Measurements from ENCODE around the gene COL4A6. TPM values are rescaled to one million over a fixed set of nuclear protein-coding genes. Genes with fewer than 3 reads are reported as not detected.

The COL4A6 gene
- total RNA-seq, 1 donor from 2014 or later = 109 TPM

GRCh38 chrX:108216919-108217571 lies 221.2 kb downstream of the COL4A6 start:
- no peak for DNase-seq (ENCODE audit: low spot score)

DNA sequence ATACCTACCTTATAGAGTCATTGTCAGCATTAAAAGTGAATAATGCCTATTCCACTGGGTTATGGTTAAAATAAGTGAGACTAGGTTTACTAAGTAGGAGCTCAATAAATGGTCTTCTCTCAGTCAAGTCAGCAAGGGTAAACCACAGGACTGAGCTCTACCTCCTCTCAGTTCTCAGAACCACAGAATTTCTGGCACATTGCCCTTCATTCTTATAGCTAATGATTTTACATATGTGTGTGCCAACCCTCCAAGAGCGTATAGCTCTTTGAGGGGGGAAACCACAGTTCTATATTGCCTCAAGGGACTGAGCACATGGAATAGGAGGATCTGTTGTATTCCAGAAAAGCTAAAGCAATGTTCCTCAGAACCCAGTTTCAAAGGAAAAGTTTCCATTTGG lies 221.8 kb downstream of the COL4A6 start:
- DNase-seq (ENCODE audit: low spot score) = no peak

- DNase-seq (ENCODE audit: low spot score) = no peak
Observed at GRCh38 chrX:108211301-108211700, 226.9 kb downstream of the COL4A6 start.

DNA sequence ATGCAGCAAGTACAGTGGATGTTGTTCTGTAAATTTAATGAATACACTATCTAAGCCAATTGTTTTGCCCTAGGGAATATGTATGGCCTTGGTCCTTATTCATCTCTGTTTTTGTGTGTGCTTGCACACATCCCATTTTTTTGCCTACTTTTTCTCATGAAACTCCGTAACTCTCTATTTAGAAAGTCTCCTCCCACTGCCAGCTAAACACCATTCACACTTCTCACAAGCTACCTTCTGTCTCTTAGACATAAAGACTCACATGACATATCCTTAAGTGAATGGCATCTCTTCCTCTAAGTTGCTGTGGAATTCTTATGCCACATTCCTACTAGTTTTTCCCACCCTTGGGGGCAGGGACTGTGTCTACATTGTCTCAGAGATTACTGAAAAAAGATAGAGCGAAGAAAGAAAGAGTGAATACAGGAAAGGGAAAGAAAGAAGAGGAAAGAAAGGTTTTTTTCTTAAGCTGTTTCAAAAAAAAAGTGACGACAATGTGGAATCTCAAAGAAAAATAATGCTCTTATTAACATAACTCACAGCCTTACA lies 229.1 kb downstream of the COL4A6 start:
- DNase-seq (ENCODE audit: low spot score) = no peak

DNA sequence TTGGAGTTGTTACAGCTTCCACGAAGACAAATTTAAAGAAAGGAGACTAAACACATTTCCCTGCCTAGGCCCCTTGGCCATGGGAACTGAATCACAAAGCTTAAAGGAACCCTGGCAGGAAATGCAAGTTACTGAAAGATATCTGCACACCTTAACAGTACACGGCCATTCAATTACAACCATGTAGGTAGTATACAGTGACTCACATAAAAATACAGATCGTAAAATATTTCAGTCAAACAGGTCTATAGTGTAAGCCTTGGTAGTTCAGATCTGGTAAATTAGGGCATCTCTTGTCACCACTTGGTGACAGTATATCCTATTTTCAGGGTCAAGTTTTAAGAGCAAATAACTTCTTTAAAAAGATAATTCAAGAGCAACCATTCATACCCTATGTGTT lies 234.7 kb downstream of the COL4A6 start:
- DNase-seq (ENCODE audit: low spot score) = no peak

- DNase-seq (ENCODE audit: low spot score) = no peak
Observed at GRCh38 chrX:108199691-108200090, 238.5 kb downstream of the COL4A6 start.

- no peak for DNase-seq (ENCODE audit: low spot score)
Observed at GRCh38 chrX:108199041-108199440, 239.2 kb downstream of the COL4A6 start.

DNA sequence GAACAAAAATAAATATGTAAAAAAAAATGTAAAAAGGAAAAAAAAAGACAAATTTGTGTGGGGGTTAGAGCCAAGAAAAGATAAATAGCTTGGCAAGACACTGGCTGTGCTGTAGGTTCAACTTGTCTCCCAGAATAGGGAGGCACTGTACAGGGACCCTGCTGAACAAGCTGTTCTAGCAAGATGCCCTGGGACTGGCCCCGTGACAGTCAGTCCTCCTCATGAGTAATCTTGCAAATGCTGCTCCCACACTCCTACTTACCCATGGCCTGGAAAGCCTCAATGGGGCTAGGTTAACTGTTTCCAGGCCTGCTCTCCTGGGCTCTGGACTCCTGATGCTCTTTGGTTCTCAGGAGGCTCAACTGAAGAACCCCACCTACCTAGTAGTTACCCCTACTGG lies 239.8 kb downstream of the COL4A6 start:
- no peak for DNase-seq (ENCODE audit: low spot score)

DNA sequence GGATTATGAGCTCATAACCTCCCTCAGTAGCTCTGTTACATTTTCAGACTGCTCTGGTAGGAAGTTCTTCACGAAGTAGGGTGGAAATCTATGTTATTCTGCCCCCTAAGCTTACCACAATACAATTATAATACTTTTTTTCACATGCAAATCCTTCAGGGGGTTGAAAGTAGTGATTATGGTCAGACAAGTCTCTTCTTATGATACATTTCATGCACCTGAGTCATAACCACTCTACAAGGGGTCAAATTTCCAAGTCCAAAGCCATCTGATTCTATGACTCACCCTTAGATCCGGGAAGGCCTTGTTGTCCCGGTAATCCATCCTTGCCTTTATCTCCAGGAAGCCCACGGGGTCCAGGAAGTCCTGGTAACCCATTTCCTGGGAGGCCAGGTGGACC lies 251.4 kb downstream of the COL4A6 start:
- no peak for DNase-seq (ENCODE audit: low spot score)

DNA sequence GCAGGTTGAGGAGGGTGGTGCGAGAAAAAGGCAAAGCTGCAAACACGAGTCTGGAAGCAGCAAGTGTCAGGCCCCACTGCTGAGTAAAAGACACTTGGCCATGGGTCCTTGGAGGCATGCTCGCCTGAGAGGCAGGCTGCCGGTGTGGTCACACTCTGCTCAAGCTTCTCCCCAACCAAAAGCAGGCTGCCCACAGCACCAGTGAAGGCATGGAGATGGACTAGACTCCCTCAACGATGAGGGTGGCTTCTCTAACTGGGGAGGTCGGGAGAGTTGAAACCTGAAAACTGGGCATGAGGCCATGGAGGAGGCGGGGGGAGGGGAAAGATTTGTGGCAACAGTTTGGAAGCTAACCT lies 260.1 kb downstream of the COL4A6 start:
- DNase-seq (ENCODE audit: low spot score) = no peak

- no peak for DNase-seq (ENCODE audit: low spot score)
Observed at GRCh38 chrX:108177351-108178142, 260.7 kb downstream of the COL4A6 start.

- no peak for DNase-seq (ENCODE audit: low spot score)
Observed at GRCh38 chrX:108173874-108174273, 264.3 kb downstream of the COL4A6 start.

DNA sequence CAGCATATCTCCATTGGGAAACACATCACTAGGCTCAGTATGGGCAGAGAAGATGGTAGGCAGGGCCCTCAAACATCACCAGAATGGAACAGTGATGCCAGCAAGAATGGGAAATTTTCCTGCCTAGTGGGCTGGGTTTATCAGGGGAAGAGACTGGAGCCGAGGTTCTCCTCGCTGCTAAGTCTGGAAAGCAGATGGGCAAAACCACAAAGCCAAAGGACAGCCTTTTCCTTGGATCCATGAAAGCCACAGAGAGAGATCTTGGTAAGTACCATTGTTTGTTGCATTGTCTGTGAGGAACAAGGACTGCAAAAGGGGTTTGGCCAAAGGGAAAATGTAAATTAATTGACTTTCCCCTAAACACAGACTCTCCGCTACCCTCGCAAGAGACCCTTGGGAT lies 266.6 kb downstream of the COL4A6 start:
- DNase-seq (ENCODE audit: low spot score) = no peak

GRCh38 chrX:108169768-108170167 lies 268.5 kb downstream of the COL4A6 start:
- no peak for DNase-seq (ENCODE audit: low spot score)

DNA sequence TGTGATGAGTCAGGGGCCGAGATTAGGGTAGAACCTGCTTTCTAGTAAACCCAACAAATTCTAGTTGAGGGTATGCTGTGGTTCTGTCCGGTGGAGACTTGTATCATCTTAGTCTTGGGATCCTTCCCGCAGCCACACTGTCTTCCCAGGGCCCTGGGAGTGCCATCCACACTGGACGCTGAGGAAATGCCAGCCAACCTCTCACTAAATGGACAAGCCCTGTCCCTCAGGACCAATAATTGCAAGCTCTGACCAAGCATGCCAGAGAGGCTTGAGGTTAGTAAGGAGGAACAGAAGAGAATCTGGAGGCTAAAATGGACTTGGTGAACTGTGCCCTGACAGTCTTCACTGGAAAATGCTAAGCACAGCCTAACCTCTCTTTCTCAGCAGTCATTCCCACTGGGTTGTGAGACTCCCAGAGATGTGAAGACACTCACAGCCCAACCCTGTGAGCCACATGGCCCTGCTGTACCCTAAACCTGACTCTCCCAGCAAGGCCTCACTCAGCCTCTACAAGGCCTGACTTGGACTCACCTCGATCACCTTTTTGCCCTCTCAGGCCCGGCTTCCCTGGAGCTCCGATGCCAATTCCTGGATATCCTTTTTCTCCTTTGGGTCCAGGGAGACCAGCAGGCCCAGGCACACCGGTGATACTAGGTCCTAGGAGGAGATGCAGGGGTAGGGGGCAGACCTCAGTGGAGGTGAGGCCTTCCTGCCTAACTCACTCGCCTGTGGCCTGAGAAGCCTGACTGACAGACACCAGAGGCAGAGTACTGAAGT lies 269.1 kb downstream of the COL4A6 start:
- no peak for DNase-seq (ENCODE audit: low spot score)

DNA sequence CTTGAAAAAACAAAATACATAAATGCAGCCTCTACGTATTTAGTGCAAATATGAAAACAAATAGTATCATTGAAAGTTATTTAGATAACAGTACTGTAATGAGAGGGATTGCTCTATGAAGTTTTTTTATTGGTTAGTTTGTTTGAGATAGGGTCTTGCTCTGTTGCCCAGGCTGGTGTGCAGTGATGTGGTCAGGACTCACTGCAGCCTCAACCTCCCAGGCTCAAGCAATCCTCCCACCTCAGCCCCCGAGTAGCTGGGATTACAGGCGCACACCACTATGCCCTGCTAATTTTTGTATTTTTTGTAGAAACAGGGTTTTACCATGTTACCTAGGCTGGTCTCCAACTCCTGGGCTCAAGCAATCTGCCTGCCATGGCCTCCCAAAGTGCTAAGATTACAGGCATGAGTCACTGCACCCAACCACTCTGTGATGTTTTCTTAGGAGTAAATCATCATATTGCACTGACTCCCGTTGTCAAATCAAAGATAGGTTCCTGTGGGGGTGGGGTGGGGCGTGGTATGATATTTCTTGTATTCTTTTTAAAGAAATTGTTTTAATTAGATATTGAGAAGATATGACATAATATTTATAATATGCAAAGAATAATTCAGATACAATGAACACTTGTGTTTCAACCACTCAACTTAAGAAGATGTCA lies 270.9 kb downstream of the COL4A6 start:
- DNase-seq (ENCODE audit: low spot score) = no peak

DNA sequence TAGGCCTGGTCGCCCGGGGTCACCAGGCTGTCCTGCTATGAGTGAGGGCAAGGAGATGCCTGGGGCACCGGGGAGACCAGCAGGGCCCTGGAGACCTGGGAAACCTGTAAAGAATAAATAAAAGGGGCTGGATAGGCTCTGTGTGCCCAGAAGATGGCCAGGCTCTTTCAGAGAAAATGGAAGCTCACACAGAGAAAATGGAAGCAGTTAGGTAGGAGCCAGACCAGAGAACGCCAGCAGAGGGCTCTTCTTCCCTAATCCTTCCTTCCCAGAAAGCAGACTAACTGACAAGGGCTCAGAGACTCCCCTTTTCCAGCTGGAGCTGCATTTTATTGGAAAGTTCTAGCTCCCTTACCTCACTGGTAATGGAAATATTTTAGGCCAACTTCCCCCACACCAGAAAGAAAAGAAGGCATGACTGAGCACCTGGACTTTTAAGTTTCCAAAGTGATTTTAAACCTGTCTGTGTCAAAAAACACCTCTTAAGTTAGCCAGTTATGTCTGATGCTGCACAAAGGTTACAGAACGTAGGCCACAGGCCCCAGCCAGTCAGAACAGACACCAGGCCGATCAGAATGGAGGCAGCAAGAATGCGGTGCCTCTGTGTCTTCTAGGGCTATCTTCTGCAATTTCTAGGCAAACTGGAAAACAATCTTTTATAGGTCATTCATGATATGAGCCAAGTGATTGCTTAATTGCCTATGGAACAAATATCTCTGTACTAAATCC lies 272.7 kb downstream of the COL4A6 start:
- DNase-seq (ENCODE audit: low spot score) = peak; percentile 13

DNA sequence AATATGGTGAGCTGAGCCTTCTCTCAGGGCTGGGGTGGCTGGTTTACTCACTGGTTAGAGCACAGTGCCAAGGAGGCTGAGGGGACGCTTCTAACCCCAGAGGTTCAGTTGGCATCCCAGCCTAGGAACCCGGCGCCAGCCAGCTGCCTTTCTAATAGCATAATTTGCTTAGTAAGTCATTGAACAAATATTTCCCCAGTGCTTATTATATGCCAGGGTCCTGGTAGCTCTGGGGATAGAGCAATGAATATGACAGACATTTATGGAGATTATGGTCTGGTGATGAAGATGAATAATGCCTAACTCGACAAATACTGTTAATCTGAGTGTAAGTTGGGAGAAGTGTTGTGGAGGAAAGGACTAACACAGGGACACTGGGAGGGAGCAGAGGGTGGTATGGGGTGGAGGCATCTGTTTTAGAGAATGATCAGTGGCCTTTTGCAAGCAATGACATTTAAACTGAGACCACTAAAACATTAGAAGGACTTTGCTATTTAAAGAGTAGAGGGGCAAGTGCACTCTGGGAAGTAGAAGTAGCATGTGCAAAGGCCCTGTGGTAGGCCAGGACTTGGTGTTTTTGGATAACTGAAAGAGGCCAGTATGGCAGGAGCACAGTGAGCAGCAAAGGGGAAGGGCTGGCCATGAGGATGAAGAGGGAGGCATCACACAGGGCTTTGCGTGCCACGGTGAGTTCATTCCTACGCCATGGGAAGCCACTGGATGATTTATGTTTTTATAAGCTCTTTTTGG lies 274.7 kb downstream of the COL4A6 start:
- DNase-seq (ENCODE audit: low spot score) = no peak

- no peak for DNase-seq (ENCODE audit: low spot score)
Observed at GRCh38 chrX:108162265-108162664, 276.0 kb downstream of the COL4A6 start.

- no peak for DNase-seq (ENCODE audit: low spot score)
Observed at GRCh38 chrX:108160309-108160708, 277.9 kb downstream of the COL4A6 start.
